SK-N-SH treated with all-trans-retinoic acid at 6 μM for 48 hours (cell line): ENCODE results near the gene THRB.

ENCODE experiments used
- BACH2 ChIP-seq: fragments of 250-450 bp; sonication (Bioruptor Pico); IDR thresholded peaks from 2 replicates; pipeline ENCODE4 v1.9.0; 2021; ENCODE audit warnings: mild to moderate bottlenecking, borderline replicate concordance
- PATZ1 ChIP-seq: fragments of 250-450 bp; sonication (Bioruptor Pico); IDR thresholded peaks from 2 replicates; pipeline ENCODE4 v1.8.0; 2020; ENCODE audit warnings: mild to moderate bottlenecking, moderate library complexity, borderline replicate concordance
- ZFP3 ChIP-seq: fragments of 250-450 bp; sonication (Bioruptor Pico); IDR thresholded peaks from 2 replicates; pipeline ENCODE4 v1.5.0; 2020; ENCODE audit warnings: mild to moderate bottlenecking, moderate library complexity
- ZNF70 ChIP-seq: fragments of 450-650 bp; formaldehyde crosslinking; IDR thresholded peaks from 2 replicates; pipeline ENCODE4 v1.5.0; 2020; ENCODE audit warnings: mild to moderate bottlenecking, moderate library complexity

DNA sequence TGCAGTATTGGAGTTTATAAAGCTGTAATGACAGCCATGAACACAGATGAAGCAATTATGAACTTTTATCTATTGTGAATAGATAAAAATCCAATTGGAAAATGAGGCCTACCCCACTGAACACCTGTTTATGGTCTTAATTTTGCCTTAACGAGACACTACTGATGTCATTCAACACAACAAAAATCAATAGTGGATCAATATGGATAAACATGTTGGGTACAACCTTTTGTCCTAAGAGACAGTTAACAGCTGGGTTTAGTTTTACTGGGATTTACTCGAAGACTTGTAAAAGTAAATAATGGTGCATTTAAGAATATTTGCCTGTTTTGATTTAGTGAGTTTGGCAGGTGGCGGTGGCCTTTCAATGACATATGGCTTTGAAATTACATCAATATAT lies 331.7 kb downstream of the THRB start:
- no peak for TF ChIP-seq ZFP3
- TF ChIP-seq PATZ1 (CRISPR knock-in tag) = no peak
- TF ChIP-seq ZNF70 = no peak
- no peak for TF ChIP-seq BACH2 (CRISPR knock-in tag)
